ENCODE measurements around the gene LRRC4C.

Gene LRRC4C

GRCh38 chr11:41431784-41432183 is 27.7 kb downstream of the LRRC4C start:
- DNase-seq (ENCODE audit: low spot score) (no peak), ATAC-seq (ENCODE audit: low read depth) (no peak)
- Histone ChIP-seq H3K36me3 (ENCODE audit: low read depth) (no peaks in the 10 kb centered on the region), H3K4me3 (ENCODE audit: severe bottlenecking) (no peak overlapping the region), H3K9me3 (ENCODE audit: severe bottlenecking) (no peaks in the 10 kb centered on the region), H3K27me3 (ENCODE audit: insufficient read depth, poor library complexity, severe bottlenecking) (no peaks in the 10 kb centered on the region), H3K27ac (ENCODE audit: poor library complexity, severe bottlenecking) (no peak overlapping the region), H3K4me1 (ENCODE audit: insufficient read depth, poor library complexity, severe bottlenecking) (no peaks in the 10 kb centered on the region)
- TF ChIP-seq, protein P1, sequence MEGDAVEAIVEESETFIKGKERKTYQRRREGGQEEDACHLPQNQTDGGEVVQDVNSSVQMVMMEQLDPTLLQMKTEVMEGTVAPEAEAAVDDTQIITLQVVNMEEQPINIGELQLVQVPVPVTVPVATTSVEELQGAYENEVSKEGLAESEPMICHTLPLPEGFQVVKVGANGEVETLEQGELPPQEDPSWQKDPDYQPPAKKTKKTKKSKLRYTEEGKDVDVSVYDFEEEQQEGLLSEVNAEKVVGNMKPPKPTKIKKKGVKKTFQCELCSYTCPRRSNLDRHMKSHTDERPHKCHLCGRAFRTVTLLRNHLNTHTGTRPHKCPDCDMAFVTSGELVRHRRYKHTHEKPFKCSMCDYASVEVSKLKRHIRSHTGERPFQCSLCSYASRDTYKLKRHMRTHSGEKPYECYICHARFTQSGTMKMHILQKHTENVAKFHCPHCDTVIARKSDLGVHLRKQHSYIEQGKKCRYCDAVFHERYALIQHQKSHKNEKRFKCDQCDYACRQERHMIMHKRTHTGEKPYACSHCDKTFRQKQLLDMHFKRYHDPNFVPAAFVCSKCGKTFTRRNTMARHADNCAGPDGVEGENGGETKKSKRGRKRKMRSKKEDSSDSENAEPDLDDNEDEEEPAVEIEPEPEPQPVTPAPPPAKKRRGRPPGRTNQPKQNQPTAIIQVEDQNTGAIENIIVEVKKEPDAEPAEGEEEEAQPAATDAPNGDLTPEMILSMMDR (IDR thresholded peaks at IDR 0.05; ENCODE audit: poor library complexity, severe bottlenecking) = peak; percentile 74

DNA sequence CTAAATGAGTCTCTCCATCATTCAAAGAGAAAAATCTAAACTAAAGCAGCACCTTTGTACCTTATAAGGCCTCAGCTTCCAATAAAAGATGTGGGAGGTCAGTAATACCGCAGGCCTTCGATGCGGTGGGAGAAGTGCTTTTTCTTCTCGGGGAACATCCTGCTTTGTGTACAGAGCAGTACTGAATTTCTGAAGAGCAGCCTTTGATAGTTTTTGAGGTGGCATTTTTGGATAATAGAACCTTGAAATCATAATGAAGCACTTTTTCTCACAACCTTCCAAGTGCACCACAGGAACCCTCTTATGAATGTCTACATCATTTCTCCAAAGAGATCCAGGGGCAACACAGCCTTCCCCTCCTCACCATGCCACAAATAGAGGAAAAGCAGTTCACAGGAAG is 39.6 kb downstream of the LRRC4C start:
- Histone ChIP-seq H3K4me3 (ENCODE audit: severe bottlenecking) (no peak overlapping the region), H3K9me3 (ENCODE audit: severe bottlenecking) (no peaks in the 10 kb centered on the region), H3K36me3 (ENCODE audit: low read depth) (no peaks in the 10 kb centered on the region), H3K27me3 (ENCODE audit: insufficient read depth, poor library complexity, severe bottlenecking) (peaks cover 3% of the 10 kb centered on the region), H3K4me1 (ENCODE audit: insufficient read depth, poor library complexity, severe bottlenecking) (no peaks in the 10 kb centered on the region), H3K27ac (ENCODE audit: poor library complexity, severe bottlenecking) (no peak overlapping the region)
- ATAC-seq (ENCODE audit: low read depth) (no peak), DNase-seq (ENCODE audit: low spot score) (no peak)
- TF ChIP-seq, protein P1 (IDR thresholded peaks at IDR 0.05; ENCODE audit: poor library complexity, severe bottlenecking) = no peak

- Histone ChIP-seq H3K4me1 (ENCODE audit: insufficient read depth, poor library complexity, severe bottlenecking) (no peaks in the 10 kb centered on the region), H3K27ac (ENCODE audit: poor library complexity, severe bottlenecking) (no peak overlapping the region), H3K27me3 (ENCODE audit: insufficient read depth, poor library complexity, severe bottlenecking) (peaks cover 8% of the 10 kb centered on the region), H3K36me3 (ENCODE audit: low read depth) (no peaks in the 10 kb centered on the region), H3K9me3 (ENCODE audit: severe bottlenecking) (no peaks in the 10 kb centered on the region), H3K4me3 (ENCODE audit: severe bottlenecking) (no peak overlapping the region)
- ATAC-seq (ENCODE audit: low read depth) (no peak), DNase-seq (ENCODE audit: low spot score) (no peak)
- TF ChIP-seq, protein P1 (IDR thresholded peaks at IDR 0.05; ENCODE audit: poor library complexity, severe bottlenecking) = no peak
Measured at GRCh38 chr11:41414771-41415440, 44.5 kb downstream of the LRRC4C start.

GRCh38 chr11:41413843-41414242 is 45.6 kb downstream of the LRRC4C start:
- no peak for ATAC-seq (ENCODE audit: low read depth)

DNA sequence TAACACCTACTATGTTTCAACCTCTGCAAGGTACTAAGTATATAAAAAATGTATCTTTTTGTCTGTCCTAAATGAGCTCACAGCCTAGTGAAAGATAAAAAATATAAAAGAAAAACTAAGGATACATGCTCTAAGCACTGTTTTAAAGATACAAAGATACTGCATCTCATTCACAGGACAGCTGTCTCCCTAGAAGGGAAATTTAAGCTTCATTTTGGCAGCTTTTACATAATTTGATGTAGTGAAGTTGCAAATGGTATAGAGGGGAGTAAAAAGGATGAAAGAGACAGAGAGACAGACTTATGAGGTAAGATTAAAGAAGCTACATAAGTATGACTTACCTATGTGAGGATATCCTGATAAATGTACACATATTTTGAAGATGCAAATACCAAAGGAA is 53.6 kb downstream of the LRRC4C start:
- no peaks in the 10 kb centered on the region for H3K9me3 ChIP-seq (ENCODE audit: severe bottlenecking)
- H3K4me1 ChIP-seq (ENCODE audit: insufficient read depth, poor library complexity, severe bottlenecking) = no peaks in the 10 kb centered on the region
- no peak overlapping the region for H3K27ac ChIP-seq (ENCODE audit: poor library complexity, severe bottlenecking)
- TF ChIP-seq, protein P1 (IDR thresholded peaks at IDR 0.05; ENCODE audit: poor library complexity, severe bottlenecking) = no peak
- H3K27me3 ChIP-seq (ENCODE audit: insufficient read depth, poor library complexity, severe bottlenecking) = no peaks in the 10 kb centered on the region
- no peaks in the 10 kb centered on the region for H3K36me3 ChIP-seq (ENCODE audit: low read depth)
- ATAC-seq (ENCODE audit: low read depth) (no peak), DNase-seq (ENCODE audit: low spot score) (no peak)
- H3K4me3 ChIP-seq (ENCODE audit: severe bottlenecking) = no peak overlapping the region

More at GRCh38 chr11:41413843-41414242, 45.6 kb downstream of the LRRC4C start:
- H3K27ac ChIP-seq (ENCODE audit: poor library complexity, severe bottlenecking) = no peak overlapping the region
- no peaks in the 10 kb centered on the region for H3K9me3 ChIP-seq (ENCODE audit: severe bottlenecking)
- H3K36me3 ChIP-seq (ENCODE audit: low read depth) = no peaks in the 10 kb centered on the region
- peaks cover 8% of the 10 kb centered on the region for H3K27me3 ChIP-seq (ENCODE audit: insufficient read depth, poor library complexity, severe bottlenecking)
- H3K4me1 ChIP-seq (ENCODE audit: insufficient read depth, poor library complexity, severe bottlenecking) = no peaks in the 10 kb centered on the region
- DNase-seq (ENCODE audit: low spot score) = no peak
- no peak overlapping the region for H3K4me3 ChIP-seq (ENCODE audit: severe bottlenecking)
- TF ChIP-seq, protein P1 (IDR thresholded peaks at IDR 0.05; ENCODE audit: poor library complexity, severe bottlenecking) = no peak
